PC-9 (cell line): ENCODE measurements around the gene TRIM24. TPM values are rescaled to one million over a fixed set of nuclear protein-coding genes. Genes with fewer than 3 reads are reported as not detected.

Experiments
- BruUV-seq: library from RNA; stranded (reverse); fragments of 400-500 nt; replicated peaks from 2 replicates; lab custom pipeline; 2021; lab: Mats Ljungman, UMichigan
- CTCF ChIA-PET: fragments of 300-600 bp; sonication (Branson Sonifier 250); formaldehyde crosslinking; loops from one replicate; lab custom pipeline; 2022; ENCODE audit warnings: antibody characterized with exemption; lab: Charles Lee
- POLR2A ChIA-PET: fragments of 300-600 bp; sonication (Branson Sonifier 250); formaldehyde crosslinking; loops from one replicate; lab custom pipeline; 2022; ENCODE audit warnings: antibody characterized with exemption; ENCODE audit not compliant: unreplicated experiment; lab: Charles Lee
- DNase-seq, 2 experiments: peaks; one replicate each; pipeline versions ENCODE4 v3.0.0 to v3.0.0-alpha.2; 2015 to 2022; ENCODE audit warnings: mixed read lengths in 1 of 2
- H2AFZ ChIP-seq: fragments of 200-600 bp; sonication (generic); 2 replicates; pipeline ENCODE4 v1.8.1; 2017; ENCODE audit warnings: antibody characterized with exemption
- H3F3A ChIP-seq: fragments of 200-600 bp; sonication (generic); 2 replicates; pipeline ENCODE4 v1.8.1; 2017; ENCODE audit warnings: antibody characterized with exemption, mild to moderate bottlenecking, low read depth; ENCODE audit not compliant: insufficient read depth
- H3K27ac ChIP-seq: fragments of 200-600 bp; sonication (generic); 2 replicates; pipeline ENCODE4 v1.6.1; 2016; ENCODE audit warnings: mixed run types
- H3K27me3 ChIP-seq: fragments of 200-600 bp; sonication (generic); 2 replicates; pipeline ENCODE4 v1.6.1; 2016; ENCODE audit warnings: low read depth, mixed run types; ENCODE audit not compliant: insufficient read depth
- H3K36me3 ChIP-seq: fragments of 200-600 bp; sonication (generic); 2 replicates; pipeline ENCODE4 v1.6.1; 2016; ENCODE audit warnings: low read depth, mixed run types
- H3K4me1 ChIP-seq: fragments of 200-600 bp; sonication (generic); replicated peaks from 2 replicates; pipeline ENCODE4 v1.6.1; 2016; ENCODE audit warnings: mixed run types; ENCODE audit not compliant: insufficient read depth
- H3K4me2 ChIP-seq: fragments of 200-600 bp; sonication (generic); 2 replicates; pipeline ENCODE4 v1.6.1; 2017; ENCODE audit warnings: mixed run types
- H3K4me3 ChIP-seq: fragments of 200-600 bp; sonication (generic); 2 replicates; pipeline ENCODE4 v1.6.1; 2016; ENCODE audit warnings: mixed run types
- H3K79me2 ChIP-seq: fragments of 200-600 bp; sonication (generic); 2 replicates; pipeline ENCODE4 v1.6.1; 2017; ENCODE audit warnings: low read depth, mixed run types
- H3K9me2 ChIP-seq: fragments of 200-600 bp; sonication (generic); 2 replicates; pipeline ENCODE4 v1.8.1; 2017; ENCODE audit warnings: mild to moderate bottlenecking; ENCODE audit not compliant: insufficient read depth
- H3K9me3 ChIP-seq: fragments of 200-600 bp; sonication (generic); 2 replicates; pipeline ENCODE4 v1.8.1; 2016; ENCODE audit warnings: low read depth; ENCODE audit not compliant: insufficient read depth
- H4K20me1 ChIP-seq: fragments of 200-600 bp; sonication (generic); 2 replicates; pipeline ENCODE4 v1.8.1; 2017; ENCODE audit not compliant: insufficient read depth
- EZH2 ChIP-seq: fragments of 200-600 bp; sonication (generic); IDR thresholded peaks from 2 replicates; pipeline ENCODE4 v1.8.0; 2017; ENCODE audit warnings: antibody characterized with exemption, low read depth
- intact Hi-C: fragments of 100-400 bp; cut with micrococcal nuclease; formaldehyde crosslinking; loops from one replicate; pipeline ENCODE4 v1.10.0; 2022; ENCODE audit not compliant: unreplicated experiment
- total RNA-seq: library from RNA; stranded (reverse); gene quantifications from 2 replicates; pipeline ENCODE4 v1.2.3, GENCODE V29; 2021
- TF ChIP-seq, protein P1 (sequence below): fragments of 200-600 bp; sonication (generic); conservative IDR thresholded peaks from 2 replicates; pipeline ENCODE4 v1.6.1; 2017; ENCODE audit warnings: mixed run types, antibody characterized with exemption, mild to moderate bottlenecking, moderate library complexity

The TRIM24 gene
- total RNA-seq, 1 experiment from 2014 or later: 20.5 TPM

DNA sequence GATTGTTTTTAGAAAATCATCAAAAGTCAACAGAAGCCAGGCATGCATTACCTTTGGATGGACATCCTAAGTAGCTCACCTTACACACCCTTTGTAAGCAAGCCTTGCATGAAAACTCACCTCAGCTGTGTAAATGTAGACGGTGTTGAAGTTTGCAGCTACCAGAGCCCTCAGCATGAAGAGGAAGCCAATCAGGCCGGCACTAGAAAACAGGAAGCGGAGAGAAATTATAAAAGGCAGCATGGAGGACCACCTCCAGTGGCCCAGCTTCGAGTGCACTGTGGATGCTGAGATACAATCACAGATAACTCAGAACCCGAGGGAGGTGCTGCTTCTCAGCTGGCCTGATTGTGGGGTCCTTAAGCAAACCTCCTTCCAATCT, 165.8 kb downstream of the TRIM24 start:
- no peak overlapping the region for H3K4me3 ChIP-seq
- intact Hi-C loops: no loop called here
- H3K27me3 ChIP-seq: no peaks in the 10 kb centered on the region
- H2AFZ ChIP-seq: no peak overlapping the region
- ChIA-PET POLR2A (no interaction called here), CTCF (no interaction called here)
- H3K4me1 ChIP-seq: no peaks in the 10 kb centered on the region
- TF ChIP-seq, protein P1, sequence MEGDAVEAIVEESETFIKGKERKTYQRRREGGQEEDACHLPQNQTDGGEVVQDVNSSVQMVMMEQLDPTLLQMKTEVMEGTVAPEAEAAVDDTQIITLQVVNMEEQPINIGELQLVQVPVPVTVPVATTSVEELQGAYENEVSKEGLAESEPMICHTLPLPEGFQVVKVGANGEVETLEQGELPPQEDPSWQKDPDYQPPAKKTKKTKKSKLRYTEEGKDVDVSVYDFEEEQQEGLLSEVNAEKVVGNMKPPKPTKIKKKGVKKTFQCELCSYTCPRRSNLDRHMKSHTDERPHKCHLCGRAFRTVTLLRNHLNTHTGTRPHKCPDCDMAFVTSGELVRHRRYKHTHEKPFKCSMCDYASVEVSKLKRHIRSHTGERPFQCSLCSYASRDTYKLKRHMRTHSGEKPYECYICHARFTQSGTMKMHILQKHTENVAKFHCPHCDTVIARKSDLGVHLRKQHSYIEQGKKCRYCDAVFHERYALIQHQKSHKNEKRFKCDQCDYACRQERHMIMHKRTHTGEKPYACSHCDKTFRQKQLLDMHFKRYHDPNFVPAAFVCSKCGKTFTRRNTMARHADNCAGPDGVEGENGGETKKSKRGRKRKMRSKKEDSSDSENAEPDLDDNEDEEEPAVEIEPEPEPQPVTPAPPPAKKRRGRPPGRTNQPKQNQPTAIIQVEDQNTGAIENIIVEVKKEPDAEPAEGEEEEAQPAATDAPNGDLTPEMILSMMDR: no peak
- no peak for TF ChIP-seq EZH2
- peak in 1 of 2 experiments; percentile 29 for DNase-seq
- no peaks in the 10 kb centered on the region for H3K79me2 ChIP-seq
- BruUV-seq: no TSS peak
- no peaks in the 10 kb centered on the region for H3K36me3 ChIP-seq
- H3K4me2 ChIP-seq: no peak overlapping the region
- no peak overlapping the region for H3K27ac ChIP-seq
- no peaks in the 10 kb centered on the region for H3K9me3 ChIP-seq
- H3F3A ChIP-seq: no peaks in the 10 kb centered on the region; the same call in 1 of the 2 replicates
- no peaks in the 10 kb centered on the region for H3K9me2 ChIP-seq
- H4K20me1 ChIP-seq: no peaks in the 10 kb centered on the region

DNA sequence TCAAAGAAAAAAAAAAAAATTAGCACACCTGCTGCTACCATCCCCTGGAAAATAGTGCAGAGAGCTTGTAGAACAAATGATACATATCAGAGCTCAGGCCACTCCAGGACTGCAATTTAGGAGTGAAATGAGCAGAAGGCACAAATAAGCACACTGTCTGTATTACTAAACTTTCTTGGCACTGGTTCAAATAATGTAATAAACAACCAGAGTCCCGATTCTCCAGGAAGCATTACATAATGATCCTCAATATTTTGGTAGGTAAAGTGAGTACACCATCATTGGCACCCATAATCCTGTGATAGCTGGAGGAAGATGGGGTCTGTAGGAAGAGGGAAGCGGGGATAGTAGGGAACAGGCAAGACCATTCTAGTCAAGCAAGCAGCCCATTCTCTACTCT, 166.8 kb downstream of the TRIM24 start:
- DNase-seq: peak in 1 of 2 experiments; percentile 33
- Histone ChIP-seq H4K20me1 (no peaks in the 10 kb centered on the region), H3F3A (no peaks in the 10 kb centered on the region; the same call in 1 of the 2 replicates), H3K79me2 (no peaks in the 10 kb centered on the region), H3K36me3 (no peaks in the 10 kb centered on the region), H3K9me2 (no peaks in the 10 kb centered on the region), H2AFZ (no peak overlapping the region), H3K4me3 (no peak overlapping the region), H3K9me3 (no peaks in the 10 kb centered on the region), H3K27me3 (no peaks in the 10 kb centered on the region), H3K27ac (no peak overlapping the region), H3K4me1 (no peaks in the 10 kb centered on the region), H3K4me2 (no peak overlapping the region)
- POLR2A ChIA-PET: no interaction called here
- intact Hi-C loops: no loop called here
- CTCF ChIA-PET: no interaction called here
- BruUV-seq: no TSS peak
- TF ChIP-seq, protein P1: no peak
- TF ChIP-seq EZH2: no peak

DNA sequence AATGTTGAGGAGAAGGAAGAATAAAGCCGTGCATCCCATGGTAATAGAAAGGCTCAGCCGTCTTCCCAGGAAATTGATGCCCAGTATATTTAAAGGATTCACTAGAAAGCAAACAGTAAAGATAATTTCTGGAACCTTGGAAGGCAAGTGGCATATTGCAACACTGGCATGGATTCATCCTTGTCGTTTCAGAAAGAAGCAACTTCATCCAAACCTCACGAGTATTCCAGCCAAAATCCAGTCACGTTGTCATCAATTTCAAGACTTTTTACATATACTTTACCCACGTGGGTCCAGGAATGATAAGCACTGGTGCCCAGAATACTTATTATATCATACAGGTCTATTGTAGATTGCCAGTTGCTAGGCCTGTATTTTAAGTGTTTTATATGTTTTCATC, 167.3 kb downstream of the TRIM24 start:
- ChIA-PET POLR2A (no interaction called here), CTCF (no interaction called here)
- intact Hi-C loops: no loop called here
- H3K9me2 ChIP-seq: no peaks in the 10 kb centered on the region
- DNase-seq: peak in 1 of 2 experiments; percentile 28
- no peaks in the 10 kb centered on the region for H4K20me1 ChIP-seq
- no peak overlapping the region for H2AFZ ChIP-seq
- H3K4me3 ChIP-seq: no peak overlapping the region
- BruUV-seq: no TSS peak
- no peaks in the 10 kb centered on the region for H3K9me3 ChIP-seq
- no peaks in the 10 kb centered on the region for H3K36me3 ChIP-seq
- H3F3A ChIP-seq: no peaks in the 10 kb centered on the region; the same call in 1 of the 2 replicates
- no peak overlapping the region for H3K27ac ChIP-seq
- TF ChIP-seq EZH2: no peak
- TF ChIP-seq, protein P1: no peak
- H3K79me2 ChIP-seq: no peaks in the 10 kb centered on the region
- H3K27me3 ChIP-seq: no peaks in the 10 kb centered on the region
- H3K4me2 ChIP-seq: no peak overlapping the region
- no peaks in the 10 kb centered on the region for H3K4me1 ChIP-seq
